ENCODE data around the gene CD36.
"Not testable (repeated sequence)": the region's sequence is repeated elsewhere in the genome, so short reads cannot be mapped to it uniquely, and the experiment has no call there.

The CD36 gene

GRCh38 chr7:80651471-80651870 lies 13.0 kb downstream of the CD36 start:
- no peak for DNase-seq (ENCODE audit: low read depth, low spot score)

- no peak for DNase-seq (ENCODE audit: low read depth, low spot score)
Observed at GRCh38 chr7:80653244-80653643, 14.8 kb downstream of the CD36 start.

- no peak for DNase-seq (ENCODE audit: low read depth, low spot score)
Observed at GRCh38 chr7:80654887-80655340, 16.5 kb downstream of the CD36 start.

GRCh38 chr7:80656029-80656428 lies 17.6 kb downstream of the CD36 start:
- DNase-seq (ENCODE audit: low read depth, low spot score): no peak

GRCh38 chr7:80659120-80660055 lies 20.9 kb downstream of the CD36 start:
- DNase-seq (ENCODE audit: low read depth, low spot score): no peak

GRCh38 chr7:80660939-80661338 lies 22.5 kb downstream of the CD36 start:
- no peak for DNase-seq (ENCODE audit: low read depth, low spot score)

GRCh38 chr7:80661729-80662128 lies 23.3 kb downstream of the CD36 start:
- DNase-seq (ENCODE audit: low read depth, low spot score): no peak

- no peak for DNase-seq (ENCODE audit: low read depth, low spot score)
Observed at GRCh38 chr7:80662252-80662651, 23.8 kb downstream of the CD36 start.

- DNase-seq (ENCODE audit: low read depth, low spot score): no peak
Observed at GRCh38 chr7:80665526-80665925, 27.1 kb downstream of the CD36 start.

GRCh38 chr7:80666376-80666775 lies 27.9 kb downstream of the CD36 start:
- DNase-seq (ENCODE audit: low read depth, low spot score): no peak

GRCh38 chr7:80669367-80669766 lies 30.9 kb downstream of the CD36 start:
- not testable (repeated sequence) for DNase-seq (ENCODE audit: low read depth, low spot score)

- DNase-seq (ENCODE audit: low read depth, low spot score): no peak
Observed at GRCh38 chr7:80671744-80672143, 33.3 kb downstream of the CD36 start.

GRCh38 chr7:80675090-80675489 lies 36.6 kb downstream of the CD36 start:
- no peak for DNase-seq (ENCODE audit: low read depth, low spot score)

GRCh38 chr7:80676404-80676803 lies 38.0 kb downstream of the CD36 start:
- DNase-seq (ENCODE audit: low read depth, low spot score): no peak

GRCh38 chr7:80677629-80678028 lies 39.2 kb downstream of the CD36 start:
- DNase-seq (ENCODE audit: low read depth, low spot score): no peak

- no peak for DNase-seq (ENCODE audit: low read depth, low spot score)
Observed at GRCh38 chr7:80678707-80679106, 40.3 kb downstream of the CD36 start.

- no peak for DNase-seq (ENCODE audit: low read depth, low spot score)
Observed at GRCh38 chr7:80679921-80680907, 41.8 kb downstream of the CD36 start.

- no peak for DNase-seq (ENCODE audit: low read depth, low spot score)
Observed at GRCh38 chr7:80681272-80681885, 42.9 kb downstream of the CD36 start.

GRCh38 chr7:80682744-80683143 lies 44.3 kb downstream of the CD36 start:
- DNase-seq (ENCODE audit: low read depth, low spot score): no peak

- DNase-seq (ENCODE audit: low read depth, low spot score): no peak
Observed at GRCh38 chr7:80686576-80686975, 48.1 kb downstream of the CD36 start.

- DNase-seq (ENCODE audit: low read depth, low spot score): no peak
Observed at GRCh38 chr7:80699045-80699638, 60.7 kb downstream of the CD36 start.
